ENCODE data around the gene FIZ1.

- TF ChIP-seq ZNF274 (IDR thresholded peaks at IDR 0.05; ENCODE audit: low read depth, low read length) (no peak), YY1 (IDR thresholded peaks at IDR 0.05; ENCODE audit: insufficient read depth, insufficient read length) (no peak), SUZ12 (IDR thresholded peaks at IDR 0.05; ENCODE audit: extremely low read depth, insufficient read depth, insufficient read length) (no peak)
Measured at GRCh38 chr19:55626350-55626749, 27.0 kb upstream of the FIZ1 start.

All from NT2/D1 (cell line).